ENCODE measurements around the gene GRK1.

GRK1 gene

GRCh38 chr13:113726961-113727411 is 60.0 kb downstream of the GRK1 start:
- TF ChIP-seq, protein P1, sequence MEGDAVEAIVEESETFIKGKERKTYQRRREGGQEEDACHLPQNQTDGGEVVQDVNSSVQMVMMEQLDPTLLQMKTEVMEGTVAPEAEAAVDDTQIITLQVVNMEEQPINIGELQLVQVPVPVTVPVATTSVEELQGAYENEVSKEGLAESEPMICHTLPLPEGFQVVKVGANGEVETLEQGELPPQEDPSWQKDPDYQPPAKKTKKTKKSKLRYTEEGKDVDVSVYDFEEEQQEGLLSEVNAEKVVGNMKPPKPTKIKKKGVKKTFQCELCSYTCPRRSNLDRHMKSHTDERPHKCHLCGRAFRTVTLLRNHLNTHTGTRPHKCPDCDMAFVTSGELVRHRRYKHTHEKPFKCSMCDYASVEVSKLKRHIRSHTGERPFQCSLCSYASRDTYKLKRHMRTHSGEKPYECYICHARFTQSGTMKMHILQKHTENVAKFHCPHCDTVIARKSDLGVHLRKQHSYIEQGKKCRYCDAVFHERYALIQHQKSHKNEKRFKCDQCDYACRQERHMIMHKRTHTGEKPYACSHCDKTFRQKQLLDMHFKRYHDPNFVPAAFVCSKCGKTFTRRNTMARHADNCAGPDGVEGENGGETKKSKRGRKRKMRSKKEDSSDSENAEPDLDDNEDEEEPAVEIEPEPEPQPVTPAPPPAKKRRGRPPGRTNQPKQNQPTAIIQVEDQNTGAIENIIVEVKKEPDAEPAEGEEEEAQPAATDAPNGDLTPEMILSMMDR (IDR thresholded peaks at IDR 0.05) = no peak
- no peak overlapping the region for H3K4me3 Mint-ChIP-seq
- peaks cover 11% of the 10 kb centered on the region for H3K27me3 Mint-ChIP-seq (ENCODE audit: low read depth, poor library complexity)
- H3K4me1 Mint-ChIP-seq = peaks cover 9% of the 10 kb centered on the region
- H3K36me3 Mint-ChIP-seq (ENCODE audit: low read depth) = no peaks in the 10 kb centered on the region
- H3K9me3 Mint-ChIP-seq = no peaks in the 10 kb centered on the region
- no peak overlapping the region for H3K27ac Mint-ChIP-seq
- no peak for DNase-seq

DNA sequence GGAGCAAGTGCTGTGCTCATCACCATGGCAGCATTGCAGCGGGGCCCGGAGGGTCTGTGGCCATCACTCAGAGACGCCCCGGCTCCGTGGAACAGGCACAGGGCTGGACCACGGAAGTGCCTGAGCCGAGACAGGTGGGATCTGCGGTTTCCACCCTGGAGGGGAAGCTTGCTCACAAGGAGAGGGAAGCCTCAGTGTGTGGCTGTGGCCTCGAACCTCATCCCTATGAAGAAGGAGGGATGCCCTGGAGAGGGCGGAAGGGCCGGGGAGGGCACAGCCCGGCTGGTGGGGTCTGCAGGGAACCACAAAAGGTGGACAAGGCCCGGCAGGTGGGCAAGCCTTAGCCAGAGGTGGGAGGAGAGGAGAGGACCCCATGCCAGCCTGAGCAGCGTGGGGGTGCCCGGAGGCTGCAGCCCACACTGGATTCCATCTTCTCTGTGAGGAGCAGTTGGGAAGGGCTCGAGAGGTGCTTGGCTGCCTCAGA is 61.6 kb downstream of the GRK1 start:
- Mint-ChIP-seq H3K4me3 (no peak overlapping the region), H3K4me1 (peaks cover 4% of the 10 kb centered on the region), H3K36me3 (ENCODE audit: low read depth) (no peaks in the 10 kb centered on the region), H3K27ac (no peak overlapping the region), H3K27me3 (ENCODE audit: low read depth, poor library complexity) (peaks cover 11% of the 10 kb centered on the region), H3K9me3 (no peaks in the 10 kb centered on the region)
- TF ChIP-seq, protein P1 (IDR thresholded peaks at IDR 0.05) = no peak
- no peak for DNase-seq

DNA sequence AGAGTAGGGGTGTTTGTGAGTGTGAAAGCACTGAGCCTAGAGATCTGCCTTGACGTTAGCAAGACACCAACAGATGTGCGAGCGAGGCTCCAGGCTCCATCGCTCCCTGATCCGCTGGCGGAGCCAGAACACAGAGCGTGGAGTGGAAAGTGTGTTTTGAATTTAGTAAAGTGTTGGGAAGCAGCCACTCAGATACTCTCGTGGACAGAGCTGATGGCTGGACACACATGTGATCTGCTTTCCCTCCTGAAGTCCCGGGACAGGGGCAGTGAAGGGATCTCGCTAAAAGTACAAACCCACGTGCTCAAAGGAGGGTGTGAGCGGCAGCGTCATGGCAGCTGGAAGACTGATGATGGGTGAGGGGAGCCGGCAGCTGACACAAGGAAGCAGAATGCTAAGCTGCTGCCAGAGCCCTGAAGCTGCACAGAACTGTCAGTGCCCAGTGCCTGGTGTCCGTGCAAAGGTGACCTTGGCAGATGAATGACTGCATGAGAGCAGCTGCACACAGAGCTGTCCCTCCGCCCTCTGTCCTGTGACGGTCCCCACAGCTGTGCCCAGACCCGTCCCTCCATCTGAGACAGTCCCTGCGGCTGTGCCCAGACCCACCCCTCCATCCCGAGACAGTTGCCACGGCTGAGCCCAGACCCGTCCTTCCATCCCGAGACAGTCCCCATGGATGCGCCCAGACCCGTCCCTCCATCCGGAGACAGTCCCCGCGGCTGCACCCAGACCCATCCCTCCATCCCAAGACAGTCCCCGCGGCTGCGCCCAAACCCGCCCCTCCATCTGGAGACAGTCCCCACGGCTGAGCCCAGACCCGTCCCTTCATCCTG is 62.4 kb downstream of the GRK1 start:
- no peak for DNase-seq
- Mint-ChIP-seq H3K4me3 (no peak overlapping the region), H3K27me3 (ENCODE audit: low read depth, poor library complexity) (peaks cover 11% of the 10 kb centered on the region), H3K4me1 (peaks cover 3% of the 10 kb centered on the region), H3K9me3 (no peaks in the 10 kb centered on the region), H3K36me3 (ENCODE audit: low read depth) (no peaks in the 10 kb centered on the region), H3K27ac (no peak overlapping the region)
- TF ChIP-seq, protein P1 (IDR thresholded peaks at IDR 0.05) = no peak

DNA sequence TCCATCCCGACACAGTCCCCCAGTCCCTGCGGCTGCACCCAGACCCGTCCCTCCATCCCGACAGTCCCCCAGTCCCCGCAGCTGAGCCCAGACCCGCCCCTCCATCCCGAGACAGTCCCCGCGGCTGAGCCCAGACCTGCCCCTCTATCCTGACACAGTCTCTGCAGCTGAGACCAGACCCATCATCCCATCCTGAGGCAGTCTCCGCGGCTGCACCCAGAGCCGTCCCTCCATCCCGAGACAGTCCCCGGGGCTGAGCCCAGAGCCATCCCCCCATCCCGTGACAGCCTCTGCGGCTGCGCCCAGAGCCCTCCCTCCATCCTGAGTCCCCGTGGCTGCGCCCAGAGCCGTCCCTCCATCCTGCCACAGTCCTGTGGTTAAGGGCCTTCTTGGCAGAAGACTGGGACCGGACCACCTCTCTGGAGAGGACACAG is 63.3 kb downstream of the GRK1 start:
- Mint-ChIP-seq H3K27ac (no peak overlapping the region), H3K9me3 (no peaks in the 10 kb centered on the region), H3K4me3 (no peak overlapping the region), H3K27me3 (ENCODE audit: low read depth, poor library complexity) (peaks cover 12% of the 10 kb centered on the region), H3K4me1 (no peaks in the 10 kb centered on the region), H3K36me3 (ENCODE audit: low read depth) (no peaks in the 10 kb centered on the region)
- TF ChIP-seq, protein P1 (IDR thresholded peaks at IDR 0.05) = no peak
- DNase-seq = no peak

- no peaks in the 10 kb centered on the region for H3K9me3 Mint-ChIP-seq
- H3K4me1 Mint-ChIP-seq = no peaks in the 10 kb centered on the region
Observed at GRCh38 chr13:113730831-113731191, 63.8 kb downstream of the GRK1 start.

More at GRCh38 chr13:113730831-113731191, 63.8 kb downstream of the GRK1 start:
- TF ChIP-seq, protein P1 (IDR thresholded peaks at IDR 0.05) = no peak
- Mint-ChIP-seq H3K27me3 (ENCODE audit: low read depth, poor library complexity) (peaks cover 12% of the 10 kb centered on the region), H3K4me3 (no peak overlapping the region), H3K36me3 (ENCODE audit: low read depth) (no peaks in the 10 kb centered on the region), H3K27ac (no peak overlapping the region)
- DNase-seq = no peak
